Vagina (tissue), 2 donors: ENCODE results near the gene P2RY6. TPM values are rescaled to one million over a fixed set of nuclear protein-coding genes. Genes with fewer than 3 reads are reported as not detected.

Experiments
- DNase-seq, 2 donors: peaks; one replicate each; pipeline ENCODE4 v3.0.0-alpha.2; 2017; ENCODE audit errors: extremely low spot score in 2 of 2
- H3K27ac ChIP-seq: fragments of 200-600 bp; sonication (generic); one replicate; pipeline ENCODE4 v1.5.1; 2019
- H3K27me3 ChIP-seq: fragments of 200-600 bp; sonication (generic); one replicate; pipeline ENCODE4 v1.5.1; 2019
- H3K36me3 ChIP-seq, 2 donors: fragments of 200-600 bp; sonication (generic); one replicate each; pipeline ENCODE4 v1.5.1; 2017 to 2019
- H3K4me1 ChIP-seq: fragments of 200-600 bp; sonication (generic); one replicate; pipeline ENCODE4 v1.5.1; 2019
- H3K4me3 ChIP-seq, 2 donors: fragments of 200-600 bp; sonication (generic); 1 replicate in 1 of 2; 2 replicates in 1 of 2; pipeline ENCODE4 v1.5.1; 2016 to 2019
- H3K9me3 ChIP-seq: fragments of 200-600 bp; sonication (generic); one replicate; pipeline ENCODE4 v1.5.1; 2019
- POLR2A ChIP-seq, 2 donors: fragments of 450-650 bp; IDR thresholded peaks; one replicate each; pipeline ENCODE4 v1.6.1; 2017; ENCODE audit warnings: antibody characterized with exemption in 2 of 2, mild to moderate bottlenecking in 2 of 2, moderate library complexity in 2 of 2
- POLR2AphosphoS5 ChIP-seq, 2 donors: sonication (generic); formaldehyde crosslinking; IDR thresholded peaks; one replicate each; pipeline ENCODE4 v1.9.0; 2017; ENCODE audit warnings: antibody characterized with exemption in 2 of 2, mild to moderate bottlenecking in 2 of 2, low read depth in 1 of 2; ENCODE audit not compliant: insufficient read depth in 1 of 2
- intact Hi-C: fragments of 100-400 bp; cut with DNase I; formaldehyde crosslinking; loops from one replicate; pipeline ENCODE4 v1.15.1; 2023
- total RNA-seq: library from RNA; depleted of rRNA; stranded (reverse); fragments of >200 nt; gene quantifications from one replicate; pipeline ENCODE4 v1.2.3, GENCODE V29; 2016
- TF ChIP-seq, protein P1 (sequence below), 3 experiments: fragments of 450-650 bp in 2 of 3; fragments of 200-600 bp in 1 of 3; sonication (generic) in 1 of 3; IDR thresholded peaks; one replicate each; pipeline ENCODE4 v1.5.1; 2017 to 2019; ENCODE audit warnings: antibody characterized with exemption in 3 of 3, mild to moderate bottlenecking in 2 of 3, moderate library complexity in 2 of 3

P2RY6 gene
- total RNA-seq, 1 donor from 2014 or later = 2.0 TPM

- Histone ChIP-seq H3K4me1 (peaks cover 5% of the 10 kb centered on the region), H3K27ac (no peak overlapping the region), H3K9me3 (no peaks in the 10 kb centered on the region), H3K27me3 (no peaks in the 10 kb centered on the region), H3K4me3 (no peak overlapping the region), H3K36me3 (no peaks in the 10 kb centered on the region)
- no peak for DNase-seq
- intact Hi-C loops = loop anchor here (10.0 kb wide), 1 partner anchor 99 kb away; no protein-coding TSS in a partner anchor
- TF ChIP-seq POLR2A (IDR thresholded peaks at IDR 0.05) (no peak), POLR2AphosphoS5 (IDR thresholded peaks at IDR 0.05; ENCODE audit: insufficient read depth in 1 of 2, low read depth in 1 of 2) (no peak)
- TF ChIP-seq, protein P1, sequence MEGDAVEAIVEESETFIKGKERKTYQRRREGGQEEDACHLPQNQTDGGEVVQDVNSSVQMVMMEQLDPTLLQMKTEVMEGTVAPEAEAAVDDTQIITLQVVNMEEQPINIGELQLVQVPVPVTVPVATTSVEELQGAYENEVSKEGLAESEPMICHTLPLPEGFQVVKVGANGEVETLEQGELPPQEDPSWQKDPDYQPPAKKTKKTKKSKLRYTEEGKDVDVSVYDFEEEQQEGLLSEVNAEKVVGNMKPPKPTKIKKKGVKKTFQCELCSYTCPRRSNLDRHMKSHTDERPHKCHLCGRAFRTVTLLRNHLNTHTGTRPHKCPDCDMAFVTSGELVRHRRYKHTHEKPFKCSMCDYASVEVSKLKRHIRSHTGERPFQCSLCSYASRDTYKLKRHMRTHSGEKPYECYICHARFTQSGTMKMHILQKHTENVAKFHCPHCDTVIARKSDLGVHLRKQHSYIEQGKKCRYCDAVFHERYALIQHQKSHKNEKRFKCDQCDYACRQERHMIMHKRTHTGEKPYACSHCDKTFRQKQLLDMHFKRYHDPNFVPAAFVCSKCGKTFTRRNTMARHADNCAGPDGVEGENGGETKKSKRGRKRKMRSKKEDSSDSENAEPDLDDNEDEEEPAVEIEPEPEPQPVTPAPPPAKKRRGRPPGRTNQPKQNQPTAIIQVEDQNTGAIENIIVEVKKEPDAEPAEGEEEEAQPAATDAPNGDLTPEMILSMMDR (IDR thresholded peaks at IDR 0.05) = no peak
Measured at GRCh38 chr11:73284106-73284505, 12.0 kb downstream of the P2RY6 start.

GRCh38 chr11:73285721-73286120 lies 13.6 kb downstream of the P2RY6 start:
- peaks cover 12% of the 10 kb centered on the region for H3K4me1 ChIP-seq
- no peaks in the 10 kb centered on the region for H3K27me3 ChIP-seq
- no peak overlapping the region for H3K4me3 ChIP-seq
- DNase-seq = no peak
- H3K9me3 ChIP-seq = no peaks in the 10 kb centered on the region
- no peak overlapping the region for H3K27ac ChIP-seq
- intact Hi-C loops = loop anchor here (5.0 to 10.0 kb wide), 2 partner anchors 101 to 692 kb away; no protein-coding TSS in a partner anchor
- H3K36me3 ChIP-seq = no peaks in the 10 kb centered on the region
- TF ChIP-seq POLR2AphosphoS5 (IDR thresholded peaks at IDR 0.05; ENCODE audit: insufficient read depth in 1 of 2, low read depth in 1 of 2) (no peak), POLR2A (IDR thresholded peaks at IDR 0.05) (no peak)
- TF ChIP-seq, protein P1 (IDR thresholded peaks at IDR 0.05) = no peak

DNA sequence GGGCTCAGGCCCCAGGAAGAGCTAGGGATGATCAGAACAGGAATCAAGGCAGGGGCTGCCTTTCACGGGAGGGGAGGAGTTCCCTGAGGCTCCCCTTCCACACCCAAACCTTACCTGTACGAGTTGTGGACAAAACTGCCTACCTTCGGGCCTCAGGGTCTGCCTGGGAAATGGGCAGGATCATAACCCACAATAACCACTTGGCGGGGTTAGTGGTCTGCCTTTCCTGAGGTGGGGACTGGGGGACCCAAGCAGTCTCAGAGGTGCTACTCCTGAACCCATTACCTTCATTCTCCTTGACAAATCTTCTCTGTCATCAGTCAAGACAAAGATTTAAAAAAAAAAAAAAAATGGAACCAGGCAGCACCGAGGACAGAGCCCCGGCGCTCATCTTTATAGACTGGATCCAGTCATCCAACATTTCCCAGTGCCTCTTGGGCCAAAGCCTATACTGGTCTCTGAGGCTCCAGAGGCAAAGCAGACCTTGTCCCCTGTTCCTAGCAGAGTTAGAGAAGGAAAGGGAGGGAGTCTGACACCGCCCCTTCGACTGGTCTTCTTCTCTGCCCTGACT lies 14.2 kb downstream of the P2RY6 start:
- no peak for TF ChIP-seq POLR2A (IDR thresholded peaks at IDR 0.05)
- TF ChIP-seq POLR2AphosphoS5 (IDR thresholded peaks at IDR 0.05; ENCODE audit: insufficient read depth in 1 of 2, low read depth in 1 of 2) = no peak
- TF ChIP-seq, protein P1 (IDR thresholded peaks at IDR 0.05) = no peak

GRCh38 chr11:73287400-73288101 lies 15.4 kb downstream of the P2RY6 start:
- TF ChIP-seq POLR2A (IDR thresholded peaks at IDR 0.05) (no peak), POLR2AphosphoS5 (IDR thresholded peaks at IDR 0.05; ENCODE audit: insufficient read depth in 1 of 2, low read depth in 1 of 2) (no peak)
- TF ChIP-seq, protein P1 (IDR thresholded peaks at IDR 0.05) = no peak
- H3K27ac ChIP-seq = no peak overlapping the region
- peaks cover 12% of the 10 kb centered on the region for H3K4me1 ChIP-seq
- intact Hi-C loops = loop anchor here (5.0 to 10.0 kb wide), 2 partner anchors 103 to 690 kb away; no protein-coding TSS in a partner anchor
- H3K27me3 ChIP-seq = no peaks in the 10 kb centered on the region
- H3K4me3 ChIP-seq = no peak overlapping the region
- DNase-seq = no peak
- no peaks in the 10 kb centered on the region for H3K9me3 ChIP-seq
- no peaks in the 10 kb centered on the region for H3K36me3 ChIP-seq

More for the DNA sequence above, 14.2 kb downstream of the P2RY6 start:
- no peak for DNase-seq
- Histone ChIP-seq H3K36me3 (no peaks in the 10 kb centered on the region), H3K4me3 (no peak overlapping the region), H3K4me1 (peaks cover 12% of the 10 kb centered on the region), H3K27me3 (no peaks in the 10 kb centered on the region), H3K27ac (no peak overlapping the region), H3K9me3 (no peaks in the 10 kb centered on the region)
- intact Hi-C loops = loop anchor here (5.0 to 10.0 kb wide), 2 partner anchors 102 to 691 kb away; no protein-coding TSS in a partner anchor
